Progenitor cell of endocrine pancreas (in vitro differentiated cells): ENCODE results near the gene ARHGEF35. TPM values are rescaled to one million over a fixed set of nuclear protein-coding genes. Genes with fewer than 3 reads are reported as not detected.
"Not testable (repeated sequence)": the region's sequence is repeated elsewhere in the genome, so short reads cannot be mapped to it uniquely, and the experiment has no call there.

ENCODE experiments used
- DNase-seq: peaks from one replicate; pipeline ENCODE4 v3.0.0; 2021; ENCODE audit warnings: low spot score; ENCODE audit not compliant: unreplicated experiment
- H3K27ac Mint-ChIP-seq: 2 replicates; pipeline ENCODE4 v1.8.0; 2021; ENCODE audit warnings: mild to moderate bottlenecking, moderate library complexity, mixed read lengths
- H3K27me3 Mint-ChIP-seq: 2 replicates; pipeline ENCODE4 v1.8.0; 2021; ENCODE audit warnings: mixed read lengths
- H3K36me3 Mint-ChIP-seq: 2 replicates; pipeline ENCODE4 v1.8.0; 2022; ENCODE audit warnings: mixed read lengths; ENCODE audit not compliant: insufficient read depth
- H3K4me1 Mint-ChIP-seq: 2 replicates; pipeline ENCODE4 v1.8.0; 2021; ENCODE audit warnings: low read depth, mixed read lengths
- H3K4me3 Mint-ChIP-seq: 2 replicates; pipeline ENCODE4 v1.8.0; 2021; ENCODE audit warnings: low read depth, mild to moderate bottlenecking, moderate library complexity, mixed read lengths
- H3K9me3 Mint-ChIP-seq: 2 replicates; pipeline ENCODE4 v1.8.0; 2021; ENCODE audit warnings: low read depth, mixed read lengths
- total RNA-seq: library from RNA; stranded (reverse); gene quantifications from 2 replicates; pipeline ENCODE4 v1.2.1, GENCODE V29; 2021

ARHGEF35 gene
- total RNA-seq, 1 donor from 2014 or later, result 19.5 TPM

- H3K27me3 Mint-ChIP-seq, H3K36me3 Mint-ChIP-seq, DNase-seq, H3K4me1 Mint-ChIP-seq, H3K27ac Mint-ChIP-seq, H3K4me3 Mint-ChIP-seq, H3K9me3 Mint-ChIP-seq: not testable (repeated sequence)
Observed at GRCh38 chr7:144205306-144205705, 9.7 kb upstream of the ARHGEF35 start.

GRCh38 chr7:144203086-144203485, 7.5 kb upstream of the ARHGEF35 start:
- H3K27me3 Mint-ChIP-seq, H3K9me3 Mint-ChIP-seq, H3K4me3 Mint-ChIP-seq, H3K27ac Mint-ChIP-seq, H3K36me3 Mint-ChIP-seq, H3K4me1 Mint-ChIP-seq, DNase-seq: not testable (repeated sequence)

GRCh38 chr7:144201978-144202377, 6.3 kb upstream of the ARHGEF35 start:
- not testable (repeated sequence) for DNase-seq, H3K36me3 Mint-ChIP-seq, H3K4me1 Mint-ChIP-seq, H3K27ac Mint-ChIP-seq, H3K4me3 Mint-ChIP-seq, H3K27me3 Mint-ChIP-seq, H3K9me3 Mint-ChIP-seq

GRCh38 chr7:144198934-144199333, 3.3 kb upstream of the ARHGEF35 start:
- not testable (repeated sequence) for H3K36me3 Mint-ChIP-seq, H3K27ac Mint-ChIP-seq, H3K4me3 Mint-ChIP-seq, H3K9me3 Mint-ChIP-seq, DNase-seq, H3K4me1 Mint-ChIP-seq, H3K27me3 Mint-ChIP-seq

GRCh38 chr7:144194453-144194852, 1.2 kb downstream of the ARHGEF35 start:
- H3K27ac Mint-ChIP-seq, DNase-seq, H3K9me3 Mint-ChIP-seq, H3K27me3 Mint-ChIP-seq, H3K36me3 Mint-ChIP-seq, H3K4me3 Mint-ChIP-seq, H3K4me1 Mint-ChIP-seq: not testable (repeated sequence)

- not testable (repeated sequence) for H3K36me3 Mint-ChIP-seq, DNase-seq, H3K4me1 Mint-ChIP-seq, H3K27ac Mint-ChIP-seq, H3K9me3 Mint-ChIP-seq, H3K27me3 Mint-ChIP-seq, H3K4me3 Mint-ChIP-seq
Observed at GRCh38 chr7:144193782-144194181, 1.9 kb downstream of the ARHGEF35 start.

GRCh38 chr7:144188578-144189171, 7.0 kb downstream of the ARHGEF35 start:
- H3K4me1 Mint-ChIP-seq, H3K36me3 Mint-ChIP-seq, H3K9me3 Mint-ChIP-seq, H3K27ac Mint-ChIP-seq, DNase-seq, H3K27me3 Mint-ChIP-seq, H3K4me3 Mint-ChIP-seq: not testable (repeated sequence)

- H3K4me3 Mint-ChIP-seq, H3K36me3 Mint-ChIP-seq, H3K9me3 Mint-ChIP-seq, H3K4me1 Mint-ChIP-seq, H3K27me3 Mint-ChIP-seq, H3K27ac Mint-ChIP-seq, DNase-seq: not testable (repeated sequence)
Observed at GRCh38 chr7:144187848-144188247, 7.8 kb downstream of the ARHGEF35 start.

GRCh38 chr7:144183166-144183565, 12.5 kb downstream of the ARHGEF35 start, which contains the start of gene CTAGE4:
Gene CTAGE4, plus strand, starts transcription at chr7:144183466. Its CDS starts 38 bp downstream, at chr7:144183504.
- H3K27ac Mint-ChIP-seq, H3K27me3 Mint-ChIP-seq, H3K36me3 Mint-ChIP-seq, H3K9me3 Mint-ChIP-seq, H3K4me1 Mint-ChIP-seq, DNase-seq, H3K4me3 Mint-ChIP-seq: not testable (repeated sequence)

GRCh38 chr7:144179165-144179479, 16.5 kb downstream of the ARHGEF35 start:
- H3K9me3 Mint-ChIP-seq, H3K4me3 Mint-ChIP-seq, H3K27ac Mint-ChIP-seq, H3K27me3 Mint-ChIP-seq, H3K36me3 Mint-ChIP-seq, H3K4me1 Mint-ChIP-seq, DNase-seq: not testable (repeated sequence)
